Measurements from ENCODE around the gene CAPN5. TPM values are rescaled to one million over a fixed set of nuclear protein-coding genes. Genes with fewer than 3 reads are reported as not detected.

CAPN5 gene
- total RNA-seq, 1 donor from 2014 or later: 18.3 TPM

- TF ChIP-seq CTCF (IDR thresholded peaks at IDR 0.05; ENCODE audit: unreplicated experiment): no peak
- DNase-seq (ENCODE audit: low spot score in 2 of 2, unreplicated experiment in 2 of 2): no peak
- Mint-ChIP-seq H3K4me1 (no peaks in the 10 kb centered on the region), H3K4me3 (no peak overlapping the region), H3K9me3 (no peaks in the 10 kb centered on the region), H3K27me3 (ENCODE audit: low read depth) (peaks cover 28% of the 10 kb centered on the region), H3K36me3 (peaks cover under 1% of the 10 kb centered on the region), H3K27ac (no peak overlapping the region)
These were observed 40.0 kb upstream of the CAPN5 start for GRCh38 chr11:77026743-77027142.

DNA sequence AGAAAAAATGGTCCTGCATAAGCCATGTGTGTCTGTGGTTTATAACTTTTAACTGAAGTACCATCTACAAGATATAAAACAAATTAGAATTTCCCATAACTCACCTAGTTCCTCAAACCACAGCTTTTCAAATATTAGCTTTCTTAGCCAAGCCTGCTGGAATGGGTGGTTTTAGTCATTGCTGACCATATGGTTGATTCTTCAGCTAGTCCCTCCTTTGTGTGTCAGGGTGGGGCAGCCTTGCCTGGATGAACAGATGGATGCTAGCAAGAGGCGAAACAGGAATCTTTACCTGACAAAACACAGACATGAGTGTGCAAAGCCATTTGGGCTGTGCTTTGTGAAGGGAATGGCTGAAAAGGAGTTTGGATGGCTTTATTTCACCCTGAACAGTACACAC, 39.5 kb upstream of the CAPN5 start:
- Mint-ChIP-seq H3K4me3 (no peak overlapping the region), H3K9me3 (no peaks in the 10 kb centered on the region), H3K36me3 (no peaks in the 10 kb centered on the region), H3K27me3 (ENCODE audit: low read depth) (peaks cover 28% of the 10 kb centered on the region), H3K27ac (no peak overlapping the region), H3K4me1 (no peaks in the 10 kb centered on the region)
- TF ChIP-seq CTCF (IDR thresholded peaks at IDR 0.05; ENCODE audit: unreplicated experiment): no peak
- DNase-seq (ENCODE audit: low spot score in 2 of 2, unreplicated experiment in 2 of 2): no peak

DNA sequence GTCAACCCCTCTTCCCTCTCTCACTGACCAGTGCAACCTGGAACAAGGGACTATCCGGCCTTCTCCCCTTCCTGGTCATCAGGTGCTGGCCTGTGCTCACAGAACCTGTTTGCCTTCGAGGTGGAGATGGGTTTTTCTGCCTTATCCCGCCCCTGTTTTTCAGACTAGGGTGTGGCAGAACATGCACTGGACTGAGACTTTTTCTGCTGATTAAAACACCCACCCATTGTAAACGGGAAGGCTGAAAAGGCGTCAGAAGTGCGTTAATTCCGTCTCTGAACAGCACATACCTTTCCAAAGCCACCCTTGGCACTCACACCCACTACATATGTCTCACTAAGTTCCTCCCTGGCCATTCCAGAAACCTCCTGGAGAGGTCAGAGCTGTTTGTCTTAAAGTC, 36.9 kb upstream of the CAPN5 start:
- Mint-ChIP-seq H3K27ac (no peak overlapping the region), H3K4me1 (no peaks in the 10 kb centered on the region), H3K4me3 (no peak overlapping the region), H3K36me3 (no peaks in the 10 kb centered on the region), H3K27me3 (ENCODE audit: low read depth) (peaks cover 28% of the 10 kb centered on the region), H3K9me3 (no peaks in the 10 kb centered on the region)
- no peak for TF ChIP-seq CTCF (IDR thresholded peaks at IDR 0.05; ENCODE audit: unreplicated experiment)
- no peak for DNase-seq (ENCODE audit: low spot score in 2 of 2, unreplicated experiment in 2 of 2)

DNA sequence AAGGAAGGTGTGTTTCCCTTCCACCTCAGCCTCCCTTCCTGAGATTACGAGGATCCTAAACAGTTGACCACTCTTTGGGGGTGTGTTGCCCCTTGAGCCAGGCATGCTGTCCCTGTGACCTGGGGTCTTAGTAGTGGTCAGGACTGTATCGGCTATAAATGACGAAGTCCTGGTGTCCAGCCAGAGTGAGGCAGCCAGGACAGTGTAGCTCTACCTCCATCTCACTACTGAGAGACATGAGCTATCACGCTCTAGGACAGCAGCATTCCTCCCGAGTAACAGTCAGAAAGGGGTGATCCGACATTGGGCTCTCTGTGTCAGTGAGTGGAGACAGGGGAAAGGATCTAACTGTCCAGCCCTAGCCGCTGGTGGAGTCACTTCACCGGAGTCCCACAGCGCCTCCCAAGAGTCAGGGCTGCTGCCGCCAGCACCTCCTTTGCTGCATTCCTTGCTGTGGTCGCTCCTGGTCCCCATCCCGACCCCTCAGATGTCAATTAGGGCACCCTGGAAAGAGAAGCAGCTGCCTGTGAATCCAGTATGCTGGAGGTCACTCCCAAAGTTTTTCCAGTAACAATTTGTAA, 35.8 kb upstream of the CAPN5 start:
- Mint-ChIP-seq H3K27me3 (ENCODE audit: low read depth) (peaks cover 28% of the 10 kb centered on the region), H3K36me3 (no peaks in the 10 kb centered on the region), H3K4me3 (no peak overlapping the region), H3K27ac (no peak overlapping the region), H3K4me1 (peaks cover 8% of the 10 kb centered on the region), H3K9me3 (no peaks in the 10 kb centered on the region)
- no peak for TF ChIP-seq CTCF (IDR thresholded peaks at IDR 0.05; ENCODE audit: unreplicated experiment)
- DNase-seq (ENCODE audit: low spot score in 2 of 2, unreplicated experiment in 2 of 2): no peak

- Mint-ChIP-seq H3K4me3 (no peak overlapping the region), H3K4me1 (peaks cover 14% of the 10 kb centered on the region), H3K27me3 (ENCODE audit: low read depth) (peaks cover 32% of the 10 kb centered on the region), H3K36me3 (no peaks in the 10 kb centered on the region), H3K9me3 (no peaks in the 10 kb centered on the region), H3K27ac (no peak overlapping the region)
- DNase-seq (ENCODE audit: low spot score in 2 of 2, unreplicated experiment in 2 of 2): no peak
- no peak for TF ChIP-seq CTCF (IDR thresholded peaks at IDR 0.05; ENCODE audit: unreplicated experiment)
These were observed 35.2 kb upstream of the CAPN5 start for GRCh38 chr11:77031599-77031998.

DNA sequence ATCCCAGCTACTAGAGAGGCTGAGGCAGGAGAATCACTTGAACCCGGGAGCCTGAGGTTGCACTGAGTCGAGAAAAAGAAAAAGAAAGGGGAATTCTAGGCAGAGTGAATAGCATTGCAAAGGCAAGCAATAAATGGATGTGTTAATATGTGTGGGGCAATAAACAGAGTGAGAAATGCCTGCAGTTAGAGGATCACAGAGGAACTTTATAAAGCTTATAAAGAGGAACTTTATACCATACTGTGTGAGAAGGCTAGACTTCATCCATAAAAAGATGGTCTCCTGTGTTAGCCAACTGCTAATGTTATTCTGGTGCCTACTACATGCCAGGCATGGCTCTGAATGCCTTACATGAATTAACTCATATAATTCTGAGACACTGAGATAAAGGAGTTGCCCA, 31.7 kb upstream of the CAPN5 start:
- no peak for TF ChIP-seq CTCF (IDR thresholded peaks at IDR 0.05; ENCODE audit: unreplicated experiment)
- Mint-ChIP-seq H3K36me3 (no peaks in the 10 kb centered on the region), H3K4me3 (no peak overlapping the region), H3K4me1 (peaks cover 19% of the 10 kb centered on the region), H3K27me3 (ENCODE audit: low read depth) (peaks cover 46% of the 10 kb centered on the region), H3K9me3 (no peaks in the 10 kb centered on the region), H3K27ac (no peak overlapping the region)
- DNase-seq (ENCODE audit: low spot score in 2 of 2, unreplicated experiment in 2 of 2): no peak
